Measurements from ENCODE around the gene CCNQ.

CCNQ gene

DNA sequence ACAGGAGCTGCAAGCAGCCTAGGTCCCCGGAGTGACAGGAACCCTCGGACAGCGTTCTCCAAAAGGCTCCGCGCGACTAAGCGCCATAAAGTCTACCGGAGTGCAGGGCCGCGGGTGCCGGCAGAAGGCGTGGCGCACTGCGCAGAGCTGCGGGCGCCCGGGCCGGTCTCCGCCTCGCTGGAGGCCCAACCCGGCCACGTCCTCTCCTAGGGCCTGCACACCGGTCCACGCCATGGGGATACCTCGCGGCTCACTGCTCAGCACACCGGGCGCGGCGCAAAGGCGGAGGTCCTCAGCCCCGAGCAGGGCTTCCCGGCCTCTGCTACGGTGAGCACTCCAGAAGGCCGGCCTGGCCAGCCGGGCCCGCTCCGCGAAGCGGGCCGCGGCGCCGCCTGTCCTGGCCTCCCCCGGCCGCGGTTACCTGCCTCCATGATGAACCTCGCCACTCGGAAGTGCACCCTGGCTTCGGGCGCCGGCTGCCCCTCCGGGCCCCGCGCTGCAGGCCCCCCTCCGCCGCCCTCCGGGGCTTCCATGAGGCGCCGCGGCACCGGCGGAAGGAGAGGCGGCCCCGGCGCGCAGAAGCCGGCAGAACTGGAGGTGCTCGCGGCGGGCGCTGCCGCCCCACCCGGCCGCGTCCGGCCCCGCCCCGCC, at the start of gene CCNQ:
TSS of gene CCNQ (minus strand) at position 599 of the 651 bp plus-strand sequence. CDS start at position 533, 66 bp downstream.
- DNase-seq (ENCODE audit: low read depth) = no peak

DNA sequence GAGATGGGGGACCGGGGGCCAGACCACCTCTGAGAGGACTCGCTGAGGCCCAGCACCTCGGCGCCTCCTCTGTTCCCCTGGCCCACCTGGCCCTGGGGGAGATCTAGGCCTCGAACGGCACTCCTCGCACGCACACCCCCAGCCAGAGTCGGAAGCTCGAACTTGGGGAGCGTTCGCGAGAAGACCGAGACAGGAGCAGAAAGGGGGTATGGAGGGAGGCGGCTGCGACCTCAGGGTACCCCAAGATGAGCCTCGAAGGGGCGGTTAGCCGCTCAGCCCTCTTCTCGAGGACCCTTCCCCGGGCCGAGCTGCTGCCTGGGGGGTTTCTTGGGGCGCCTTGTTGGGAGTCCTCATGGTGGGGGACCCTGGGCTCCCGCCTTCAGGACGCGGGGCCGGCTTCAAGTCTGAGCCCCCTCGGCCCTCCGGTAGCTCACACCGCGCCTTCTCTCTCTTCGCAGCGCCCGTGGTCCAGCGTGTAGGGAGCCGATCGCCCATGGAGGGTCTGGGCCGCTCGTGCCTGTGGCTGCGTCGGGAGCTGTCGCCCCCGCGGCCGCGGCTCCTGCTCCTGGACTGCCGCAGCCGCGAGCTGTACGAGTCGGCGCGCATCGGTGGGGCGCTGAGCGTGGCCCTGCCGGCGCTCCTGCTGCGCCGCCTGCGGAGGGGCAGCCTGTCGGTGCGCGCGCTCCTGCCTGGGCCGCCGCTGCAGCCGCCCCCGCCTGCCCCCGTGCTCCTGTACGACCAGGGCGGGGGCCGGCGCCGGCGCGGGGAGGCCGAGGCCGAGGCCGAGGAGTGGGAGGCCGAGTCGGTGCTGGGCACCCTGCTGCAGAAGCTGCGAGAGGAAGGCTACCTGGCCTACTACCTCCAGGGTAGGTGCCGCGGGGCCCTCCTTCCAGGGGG, 48.8 kb upstream of the CCNQ start:
- DNase-seq (ENCODE audit: low read depth) = no peak

- no peak for DNase-seq (ENCODE audit: low read depth)
These were observed 47.9 kb upstream of the CCNQ start, which contains the start of gene DUSP9 for GRCh38 chrX:153646620-153647373. DUSP9 (plus strand) TSS chrX:153647203; CDS start chrX:153647954, 751 bp downstream.

DNA sequence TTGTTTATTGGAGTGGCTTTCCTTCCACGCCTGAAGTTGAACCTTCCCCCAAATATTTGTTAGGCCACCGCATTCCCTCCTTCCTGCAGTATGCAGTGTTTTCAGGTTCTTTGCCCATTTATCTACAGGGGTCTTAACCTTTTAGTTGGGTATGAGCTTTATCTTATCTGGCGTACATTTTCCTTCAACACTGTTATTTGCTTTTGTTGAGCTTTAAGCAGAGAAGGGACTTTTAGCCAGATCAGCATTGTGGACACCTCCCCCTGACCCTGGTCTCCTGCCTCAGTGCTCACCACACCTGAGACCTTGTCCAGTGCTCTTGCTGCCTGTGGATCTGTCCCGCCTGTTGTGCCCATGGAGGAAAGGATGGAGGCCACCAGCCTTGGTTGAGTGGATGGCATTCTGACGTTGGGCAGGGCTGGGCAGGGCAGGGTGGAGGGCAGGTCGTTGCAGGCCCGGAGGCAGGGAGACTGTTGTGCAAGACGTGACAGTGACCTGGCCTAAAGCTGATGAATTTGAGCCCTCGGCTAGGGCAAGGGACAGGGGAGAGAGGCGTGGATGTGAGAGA, 47.1 kb upstream of the CCNQ start:
- no peak for DNase-seq (ENCODE audit: low read depth)

GRCh38 chrX:153645151-153645550, 46.2 kb upstream of the CCNQ start:
- DNase-seq (ENCODE audit: low read depth) = no peak

- DNase-seq (ENCODE audit: low read depth) = no peak
These were observed 45.6 kb upstream of the CCNQ start for GRCh38 chrX:153644356-153645125.

GRCh38 chrX:153643431-153644351, 44.8 kb upstream of the CCNQ start:
- no peak for DNase-seq (ENCODE audit: low read depth)

- no peak for DNase-seq (ENCODE audit: low read depth)
These were observed 43.9 kb upstream of the CCNQ start for GRCh38 chrX:153642655-153643430.

GRCh38 chrX:153642051-153642654, 43.2 kb upstream of the CCNQ start:
- DNase-seq (ENCODE audit: low read depth) = no peak

DNA sequence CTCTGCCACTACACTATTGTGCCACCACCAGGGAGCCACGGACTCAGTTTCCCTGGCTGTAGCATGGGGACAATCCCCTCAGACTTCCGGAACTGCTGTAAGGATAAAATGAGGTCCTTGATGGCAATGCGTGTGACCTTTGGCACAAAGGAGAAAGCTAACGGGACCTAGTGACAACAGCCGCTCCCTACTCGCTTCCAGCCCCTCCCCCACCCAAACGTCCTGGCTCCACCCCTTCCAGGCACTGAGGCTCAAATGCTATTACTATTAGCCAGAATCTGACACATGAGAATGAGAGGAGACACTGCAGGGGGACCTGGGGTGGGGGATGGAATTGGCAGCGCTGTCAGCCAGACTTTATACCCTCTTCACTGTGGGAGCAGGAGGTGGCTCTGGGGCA, 42.7 kb upstream of the CCNQ start:
- DNase-seq (ENCODE audit: low read depth) = no peak

- DNase-seq (ENCODE audit: low read depth) = no peak
These were observed 42.0 kb upstream of the CCNQ start for GRCh38 chrX:153640736-153641575.

- DNase-seq (ENCODE audit: low read depth) = no peak
These were observed 41.2 kb upstream of the CCNQ start for GRCh38 chrX:153640045-153640686.

DNA sequence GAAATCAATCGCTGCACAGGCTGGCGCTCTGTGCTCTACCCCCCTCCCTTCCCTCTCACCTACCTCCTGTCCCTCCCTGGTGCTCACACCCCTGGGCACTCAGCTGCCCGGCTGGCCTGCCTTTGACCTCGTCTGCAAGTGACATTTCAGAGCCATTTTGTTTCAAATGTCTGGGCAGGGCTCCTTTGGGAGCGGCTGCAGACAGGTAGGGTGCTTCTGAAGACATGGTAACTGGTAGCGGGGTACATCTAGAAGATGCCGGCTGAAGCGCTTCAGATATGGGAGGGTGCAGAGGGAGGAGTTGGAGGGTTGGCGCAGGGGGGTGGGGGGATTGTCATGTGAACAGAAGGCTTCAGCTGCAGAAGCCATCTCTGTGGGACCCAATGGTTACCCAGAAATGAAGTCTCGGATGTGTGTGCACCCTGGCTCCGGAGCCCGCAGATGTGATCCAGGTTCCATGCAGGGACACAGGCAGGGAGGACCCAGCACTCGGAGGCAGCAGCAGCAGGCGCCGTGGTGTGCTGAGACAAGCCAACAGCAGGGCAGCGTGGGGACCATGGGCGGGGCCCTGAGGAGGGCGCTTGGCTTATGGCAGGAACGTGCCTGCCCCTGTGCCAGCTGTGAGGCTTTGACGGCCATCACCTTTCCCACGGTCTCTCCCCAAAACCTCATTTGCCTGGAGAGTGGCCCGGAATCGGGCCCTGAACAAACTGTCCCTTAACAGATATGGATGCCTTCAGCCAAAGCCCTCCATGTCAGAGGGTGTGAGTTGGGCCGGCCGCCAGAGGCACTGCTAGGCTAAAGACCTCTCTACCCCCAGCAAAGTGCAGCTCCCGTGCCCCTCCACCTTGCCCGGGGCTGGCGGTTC, 40.5 kb upstream of the CCNQ start:
- no peak for DNase-seq (ENCODE audit: low read depth)

DNA sequence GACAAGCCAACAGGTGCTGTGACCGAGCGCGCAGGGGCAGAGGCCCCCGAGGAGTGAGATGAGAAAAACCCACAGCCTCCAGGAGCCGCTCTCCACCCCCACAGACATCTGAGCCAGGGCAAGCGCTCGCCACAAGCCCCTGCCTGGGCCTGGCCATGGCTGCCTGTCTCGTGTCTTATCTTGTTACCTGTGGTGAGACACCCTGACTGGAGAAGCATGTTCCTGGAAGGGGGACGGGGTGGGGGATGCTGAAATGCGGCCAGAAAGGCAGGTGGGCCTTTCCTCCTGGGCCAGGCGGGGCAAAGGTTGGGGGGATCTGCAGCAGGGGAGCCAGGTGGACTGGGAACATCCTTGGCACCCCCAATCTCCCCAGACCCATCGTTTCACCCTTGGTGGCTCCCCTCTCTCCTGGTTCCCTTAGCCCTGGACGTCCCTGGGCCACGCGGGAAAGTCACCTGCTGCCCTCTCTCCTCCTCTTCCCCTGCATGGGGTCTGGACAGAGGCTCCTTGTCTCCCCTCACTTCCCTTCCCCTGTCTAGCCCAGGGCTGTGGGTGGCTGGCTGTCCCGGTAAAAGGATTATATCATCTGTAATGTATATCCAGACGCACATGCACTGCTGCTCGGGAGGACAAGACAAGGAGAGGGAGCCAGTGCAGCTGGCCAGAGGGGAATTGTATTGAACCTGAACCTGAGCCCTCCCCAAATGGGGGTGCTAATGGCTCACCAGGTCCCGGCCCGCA, 39.7 kb upstream of the CCNQ start:
- no peak for DNase-seq (ENCODE audit: low read depth)

- no peak for DNase-seq (ENCODE audit: low read depth)
These were observed 39.1 kb upstream of the CCNQ start for GRCh38 chrX:153638041-153638371.
